Measurements from ENCODE around the gene DIP2B.

GRCh38 chr12:50706606-50707005 is 201.8 kb downstream of the DIP2B start:
- TF ChIP-seq CTCF (IDR thresholded peaks at IDR 0.05) (no peak), POLR2A (IDR thresholded peaks at IDR 0.05) (no peak)
